Measurements from ENCODE around the gene SARS1. TPM values are rescaled to one million over a fixed set of nuclear protein-coding genes. Genes with fewer than 3 reads are reported as not detected.

Gene SARS1
- total RNA-seq, 2 donors from 2014 or later = 117 to 155 TPM

DNA sequence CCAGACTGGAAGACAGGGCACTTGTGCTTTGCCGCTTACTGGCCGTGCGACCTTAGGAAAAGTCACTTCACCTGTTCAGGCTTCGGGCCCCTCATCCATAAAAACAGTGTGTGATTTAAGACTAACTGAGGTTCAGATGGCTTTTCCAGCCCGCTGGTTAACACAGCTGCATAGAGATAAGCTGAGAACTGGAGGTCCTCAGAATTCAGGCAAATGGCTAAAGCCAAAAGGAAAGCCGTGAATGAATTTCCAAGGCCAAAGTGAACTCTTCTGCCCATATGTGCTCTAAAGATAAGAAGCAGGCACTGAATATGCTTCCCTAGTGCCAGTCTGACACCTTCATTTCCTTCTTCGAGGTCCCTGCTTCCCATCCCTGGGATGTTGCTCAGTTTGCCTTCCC lies 23.5 kb upstream of the SARS1 start:
- no peak for ATAC-seq
- intact Hi-C loops (cut with DNase I, micrococcal nuclease) = no loop called here

GRCh38 chr1:109191377-109191776 lies 22.3 kb upstream of the SARS1 start:
- no peak for DNase-seq
- intact Hi-C loops (cut with DNase I, micrococcal nuclease) = no loop called here
- no peak for ATAC-seq

More for the DNA sequence above, 23.5 kb upstream of the SARS1 start:
- DNase-seq = no peak

DNA sequence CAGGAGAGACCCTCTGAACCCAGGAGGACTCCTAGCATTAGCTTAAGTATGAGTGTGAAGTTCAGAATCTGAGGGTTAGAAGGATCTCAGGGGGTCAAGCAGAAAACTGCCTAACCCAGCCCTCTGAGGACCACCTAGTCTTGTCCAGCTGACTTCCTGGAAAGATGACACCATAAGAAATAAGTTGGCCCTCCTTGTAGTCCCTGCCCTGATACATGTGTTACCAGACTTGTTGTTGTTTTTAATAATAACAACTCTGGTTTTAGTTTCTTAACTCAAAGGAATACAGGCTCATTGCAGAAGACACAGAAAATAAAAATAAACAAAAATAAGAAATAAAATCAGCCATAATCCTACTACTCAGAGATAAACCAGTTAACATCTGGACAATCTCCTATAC lies 21.8 kb upstream of the SARS1 start:
- no peak for DNase-seq
- ATAC-seq = no peak
- intact Hi-C loops (cut with DNase I, micrococcal nuclease) = no loop called here

DNA sequence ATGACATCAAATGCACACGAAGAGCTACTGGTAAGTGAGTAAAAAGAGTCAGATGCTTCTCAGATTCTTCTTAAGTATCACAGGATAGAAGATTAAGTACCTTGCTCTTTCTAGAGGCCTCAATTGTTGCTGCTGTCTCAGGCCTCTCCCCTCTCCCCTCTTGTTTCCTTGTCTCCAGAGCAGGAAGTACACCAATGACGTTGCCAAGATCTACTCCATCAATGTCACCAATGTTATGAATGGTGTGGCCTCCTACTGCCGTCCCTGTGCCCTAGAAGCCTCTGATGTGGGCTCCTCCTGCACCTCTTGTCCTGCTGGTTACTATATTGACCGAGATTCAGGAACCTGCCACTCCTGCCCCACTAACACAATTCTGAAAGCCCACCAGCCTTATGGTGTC lies 21.3 kb upstream of the SARS1 start:
- intact Hi-C loops (cut with DNase I, micrococcal nuclease) = no loop called here
- ATAC-seq (peak; percentile 46), DNase-seq (no peak)

DNA sequence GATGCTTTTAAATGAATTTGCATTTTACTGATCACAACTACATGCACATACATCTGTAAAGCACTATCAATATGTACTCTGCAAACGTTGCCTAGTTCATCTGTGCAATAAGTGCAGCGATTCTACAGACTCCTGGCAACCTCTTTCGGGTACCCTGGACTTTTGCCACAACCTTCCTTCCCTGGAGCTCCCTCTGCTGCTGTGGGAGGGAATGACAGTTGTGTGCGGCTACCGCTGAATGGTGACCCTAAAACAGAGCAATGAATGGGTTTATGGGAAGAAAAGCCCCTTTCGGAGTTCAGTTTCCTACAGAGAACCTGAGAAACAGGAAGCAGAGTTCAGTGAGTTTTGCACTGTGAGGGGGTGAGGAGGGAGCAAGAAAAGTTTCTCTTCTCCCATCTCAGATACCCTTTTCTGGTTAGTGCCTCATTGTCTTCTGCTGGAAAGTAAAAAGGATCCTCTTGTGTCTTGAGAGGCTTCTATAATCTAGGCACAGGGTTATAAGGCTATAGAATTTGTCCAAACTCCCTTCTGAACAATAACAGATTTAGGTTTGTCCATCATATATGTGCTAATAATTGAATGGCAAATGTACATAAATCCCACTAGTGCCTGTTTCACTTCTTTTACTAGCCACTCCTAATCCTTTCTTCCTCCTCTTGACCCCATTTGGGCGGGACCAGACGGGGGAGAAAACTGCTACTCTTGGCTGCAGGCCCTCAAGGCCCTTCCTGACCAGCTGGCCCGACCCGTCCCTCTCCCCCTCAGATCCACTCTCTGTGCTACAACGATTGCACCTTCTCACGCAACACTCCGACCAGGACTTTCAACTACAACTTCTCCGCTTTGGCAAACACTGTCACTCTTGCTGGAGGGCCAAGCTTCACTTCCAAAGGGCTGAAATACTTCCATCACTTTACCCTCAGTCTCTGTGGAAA lies 19.8 kb upstream of the SARS1 start:
- ATAC-seq = peak; percentile 79
- DNase-seq = peak in 1 of 2 donors; percentile 71
- intact Hi-C loops (cut with DNase I, micrococcal nuclease) = no loop called here

GRCh38 chr1:109197158-109198042 lies 16.3 kb upstream of the SARS1 start:
- DNase-seq (no peak), ATAC-seq (no peak)
- intact Hi-C loops (cut with DNase I, micrococcal nuclease) = no loop called here

- ATAC-seq = no peak
- intact Hi-C loops (cut with DNase I, micrococcal nuclease) = no loop called here
- DNase-seq = no peak
These were observed 15.5 kb upstream of the SARS1 start for GRCh38 chr1:109198043-109198695.

DNA sequence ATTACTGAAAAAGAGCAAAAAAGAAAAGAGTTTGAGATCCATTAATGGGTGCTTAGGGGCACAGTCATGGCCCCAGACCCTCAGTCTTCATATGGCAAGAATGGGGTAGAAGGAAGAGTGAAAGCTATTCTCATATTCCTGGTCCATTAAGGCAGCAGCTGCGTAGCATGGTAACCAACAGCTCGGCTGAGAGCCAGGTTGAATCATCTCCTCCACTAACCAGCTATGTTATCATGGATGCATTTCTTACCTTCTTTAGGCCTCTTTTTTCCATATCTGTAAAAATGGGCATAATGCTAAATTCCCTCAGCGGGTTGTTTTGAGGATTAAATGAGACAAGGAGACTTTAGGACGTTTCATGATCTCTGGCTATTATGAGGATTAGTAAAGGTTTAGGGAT lies 15.0 kb upstream of the SARS1 start:
- no peak for DNase-seq
- intact Hi-C loops (cut with DNase I, micrococcal nuclease) = no loop called here
- no peak for ATAC-seq

DNA sequence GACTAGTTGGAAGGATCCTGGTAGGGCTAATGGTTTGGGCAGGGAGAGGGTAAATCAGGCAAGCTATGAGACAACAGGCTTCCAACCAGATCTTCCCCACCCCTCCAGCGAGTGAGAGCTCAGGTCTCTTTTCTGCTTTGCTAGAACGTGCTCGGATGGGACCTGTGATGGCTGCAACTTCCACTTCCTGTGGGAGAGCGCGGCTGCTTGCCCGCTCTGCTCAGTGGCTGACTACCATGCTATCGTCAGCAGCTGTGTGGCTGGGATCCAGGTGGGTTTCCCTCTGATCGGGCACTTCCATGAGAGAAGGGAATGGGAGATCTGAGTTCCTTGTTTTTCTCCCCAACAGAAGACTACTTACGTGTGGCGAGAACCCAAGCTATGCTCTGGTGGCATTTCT lies 14.0 kb upstream of the SARS1 start:
- DNase-seq = no peak
- intact Hi-C loops (cut with DNase I, micrococcal nuclease) = no loop called here
- ATAC-seq = no peak

GRCh38 chr1:109201123-109201703 lies 12.5 kb upstream of the SARS1 start:
- ATAC-seq (peak; percentile 72), DNase-seq (peak in 1 of 2 donors; percentile 60)
- intact Hi-C loops (cut with DNase I, micrococcal nuclease) = no loop called here

GRCh38 chr1:109204484-109204883 lies 9.2 kb upstream of the SARS1 start:
- ATAC-seq = no peak
- intact Hi-C loops (cut with DNase I, micrococcal nuclease) = no loop called here
- no peak for DNase-seq

- ATAC-seq = no peak
- DNase-seq = no peak
- intact Hi-C loops (cut with DNase I, micrococcal nuclease) = no loop called here
These were observed 7.4 kb upstream of the SARS1 start for GRCh38 chr1:109206339-109206738.

DNA sequence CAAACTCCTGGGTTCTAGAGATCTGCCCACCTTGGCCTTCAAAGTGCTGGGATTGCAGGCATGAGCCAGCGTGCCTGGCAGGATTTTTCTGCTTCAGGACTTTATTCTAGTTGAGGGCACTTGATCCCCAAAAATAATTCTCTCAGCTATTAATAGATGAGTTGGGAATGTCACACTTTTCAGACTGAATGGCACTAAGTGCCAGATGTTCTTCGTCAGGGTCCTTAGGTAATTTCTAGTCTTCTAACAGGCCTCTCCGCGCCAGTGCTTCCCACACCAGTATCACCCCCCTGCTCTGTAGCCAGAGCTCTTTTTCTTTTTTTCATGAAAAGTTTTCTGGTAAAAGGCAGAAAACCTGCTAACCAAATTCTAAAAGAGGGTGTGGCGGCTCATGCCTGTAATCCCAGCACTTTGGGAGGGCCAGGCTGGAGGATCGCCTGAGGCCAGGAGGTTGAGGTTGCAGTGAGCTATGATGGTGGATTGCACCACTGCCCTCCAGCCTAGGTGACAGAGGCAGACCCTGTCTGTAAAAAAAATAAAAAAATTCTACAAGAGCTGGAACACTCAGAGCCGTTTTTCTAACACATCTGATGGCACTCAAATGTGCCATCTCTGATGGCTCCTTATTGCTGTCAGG lies 6.1 kb upstream of the SARS1 start:
- DNase-seq (no peak), ATAC-seq (no peak)
- intact Hi-C loops (cut with DNase I, micrococcal nuclease) = no loop called here

DNA sequence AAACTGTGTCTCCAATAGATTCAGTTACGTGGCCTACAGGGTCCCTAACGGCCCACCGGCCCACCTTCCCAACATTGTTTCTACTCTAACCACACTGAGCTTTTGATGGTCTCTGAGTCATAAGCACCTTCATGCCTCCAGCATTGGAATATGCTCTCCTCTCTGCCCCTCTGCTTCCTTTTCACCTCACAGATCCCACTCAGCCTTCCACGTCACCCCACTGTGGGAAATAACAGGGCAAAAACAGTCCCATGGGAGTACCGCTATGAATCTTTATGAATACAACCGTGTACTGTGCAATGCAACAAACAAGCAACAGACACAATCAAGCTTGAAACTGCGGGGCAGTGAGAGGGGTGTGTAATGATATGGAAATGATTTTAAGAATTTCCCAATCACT lies 5.3 kb upstream of the SARS1 start:
- ATAC-seq (peak; percentile 6), DNase-seq (no peak)
- intact Hi-C loops (cut with DNase I, micrococcal nuclease) = no loop called here

DNA sequence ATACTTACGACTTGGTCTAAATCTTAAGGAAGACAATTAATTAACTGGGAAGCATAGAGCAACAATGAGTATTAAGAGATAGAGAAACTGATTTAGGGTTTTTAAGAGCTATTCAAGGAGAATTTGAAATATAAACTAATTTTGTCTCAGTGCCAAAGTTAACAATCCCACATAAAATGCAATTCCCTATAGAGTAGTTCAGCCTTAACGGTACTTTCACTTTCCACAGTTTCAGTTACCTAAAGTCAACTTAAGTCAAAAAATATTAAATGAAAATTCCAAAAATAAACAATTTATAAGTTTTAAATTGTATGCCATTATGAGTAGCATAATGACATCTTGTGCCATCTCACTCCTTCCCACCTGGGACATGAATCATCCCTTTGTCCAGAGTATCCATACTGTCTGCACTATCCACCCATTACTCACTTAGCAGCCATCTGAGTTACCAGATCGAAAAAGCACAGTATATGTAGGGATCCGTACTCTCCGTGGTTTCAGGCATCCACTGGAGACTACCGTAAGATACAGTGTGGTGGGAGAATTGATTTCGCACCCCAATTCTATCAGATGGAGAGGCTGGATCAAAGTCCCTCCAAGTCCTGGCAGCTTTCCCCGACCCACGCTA lies 4.8 kb upstream of the SARS1 start:
- no peak for ATAC-seq
- DNase-seq = no peak
- intact Hi-C loops (cut with DNase I, micrococcal nuclease) = no loop called here

GRCh38 chr1:109210058-109210457 lies 3.7 kb upstream of the SARS1 start:
- DNase-seq (no peak), ATAC-seq (no peak)
- intact Hi-C loops (cut with DNase I, micrococcal nuclease) = no loop called here

DNA sequence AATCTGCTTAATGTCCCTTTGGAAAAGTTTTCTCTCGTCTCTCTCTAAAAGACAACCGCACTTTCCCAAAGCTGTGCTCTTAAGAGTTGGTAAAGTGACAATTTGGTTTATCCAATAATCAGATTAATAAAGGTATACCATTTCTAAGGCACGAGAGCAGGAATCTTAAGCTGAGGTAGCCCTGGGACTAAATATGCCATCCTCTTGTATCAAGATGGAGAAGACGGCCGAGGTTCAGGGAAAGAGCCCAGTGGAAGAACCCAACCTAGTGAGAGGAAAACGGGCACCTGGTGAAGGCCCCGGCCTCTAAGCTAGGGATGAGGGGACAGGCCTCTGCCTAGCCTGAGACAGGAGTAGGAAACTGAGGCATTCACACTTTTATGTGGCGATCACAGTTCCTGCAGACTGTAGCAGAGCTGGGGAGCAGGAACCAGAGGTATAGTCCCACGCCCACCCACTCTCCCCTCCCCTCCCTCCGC lies 334 bp upstream of the SARS1 start:
- intact Hi-C loops (cut with DNase I, micrococcal nuclease) = no loop called here
- ATAC-seq = no peak
- DNase-seq = no peak

All from left colon (tissue), 2 donors.